HepG2 (cell line): ENCODE measurements around the gene BTG2. TPM values are rescaled to one million over a fixed set of nuclear protein-coding genes. Genes with fewer than 3 reads are reported as not detected.

Experiments used
- GABPA ChIP-seq, 2 experiments: IDR thresholded peaks; 2 replicates each; pipeline ENCODE4 v1.6.1; 2011 to 2016; ENCODE audit warnings: low read depth in 2 of 2, low read length in 1 of 2, missing biosample characterization in 1 of 2, missing genetic modification characterization in 1 of 2
- HNF1B ChIP-seq: sonication (generic); formaldehyde crosslinking; IDR thresholded peaks from 2 replicates; pipeline ENCODE4 v1.5.1; 2020; ENCODE audit warnings: mild to moderate bottlenecking, moderate library complexity, missing genetic modification reagents
- MLX ChIP-seq: IDR thresholded peaks from 2 replicates; pipeline ENCODE4 v1.6.1; 2016
- MXI1 ChIP-seq: IDR thresholded peaks from 3 replicates; pipeline ENCODE4 v1.6.1; 2012; ENCODE audit warnings: low read depth, low read length, inconsistent platforms, borderline replicate concordance
- RAD51 ChIP-seq: fragments of 450-650 bp; IDR thresholded peaks from 2 replicates; pipeline ENCODE4 v1.6.1; 2016; ENCODE audit warnings: borderline replicate concordance
- SALL1 ChIP-seq: sonication (generic); formaldehyde crosslinking; IDR thresholded peaks from 2 replicates; pipeline ENCODE4 v1.8.0; 2022; ENCODE audit warnings: mild to moderate bottlenecking, missing genetic modification reagents
- SIN3A ChIP-seq: IDR thresholded peaks from 2 replicates; pipeline ENCODE4 v1.6.1; 2011; ENCODE audit warnings: low read depth, mild to moderate bottlenecking, control low read depth, low read length, borderline replicate concordance
- SMAD9 ChIP-seq: sonication (generic); formaldehyde crosslinking; IDR thresholded peaks from 2 replicates; pipeline ENCODE4 v1.5.1; 2020; ENCODE audit warnings: mild to moderate bottlenecking, missing genetic modification reagents
- ZNF101 ChIP-seq: sonication (generic); formaldehyde crosslinking; IDR thresholded peaks from 2 replicates; pipeline ENCODE4 v1.4.0; 2020; ENCODE audit warnings: mild to moderate bottlenecking, low read depth, missing genetic modification reagents, borderline replicate concordance
- ZNF142 ChIP-seq: sonication (generic); formaldehyde crosslinking; IDR thresholded peaks from 2 replicates; pipeline ENCODE4 v1.4.0; 2020; ENCODE audit warnings: missing genetic modification reagents
- ZNF234 ChIP-seq: sonication (generic); formaldehyde crosslinking; conservative IDR thresholded peaks from 2 replicates; pipeline ENCODE4 v1.5.1; 2020; ENCODE audit warnings: mild to moderate bottlenecking, missing genetic modification reagents
- ZNF562 ChIP-seq: sonication (generic); formaldehyde crosslinking; IDR thresholded peaks from 2 replicates; pipeline ENCODE4 v1.8.0; 2022; ENCODE audit warnings: missing genetic modification reagents, borderline replicate concordance
- ZNF777 ChIP-seq: sonication (generic); formaldehyde crosslinking; IDR thresholded peaks from 2 replicates; pipeline ENCODE4 v1.4.0; 2020; ENCODE audit warnings: missing genetic modification reagents
- polyA plus RNA-seq, 8 experiments: library from polyadenylated mRNA; depleted of rRNA in 3 of 8; stranded (reverse) in 7 of 8; unstranded in 1 of 8; fragments of >200 nt; fragmentation: Illumina TruSeq in 4 of 8; extraction: Trizol in 4 of 8; gene quantifications; 2 replicates each; pipeline versions ENCODE4 v1.2.1 to v1.2.3, GENCODE V29; 2011 to 2016; ENCODE audit warnings: low read depth in 4 of 8, missing spikeins in 1 of 8, mixed read lengths in 1 of 8; ENCODE audit not compliant: insufficient read depth in 1 of 8
- total RNA-seq, 5 experiments: library from RNA; depleted of rRNA; stranded (reverse); fragments of >200 nt; fragmentation: Illumina TruSeq; extraction: Trizol; gene quantifications; 2 replicates each; pipeline ENCODE4 v1.2.3, GENCODE V29; 2016; ENCODE audit warnings: low read depth in 1 of 5
- TF ChIP-seq, protein P1 (sequence below): sonication (generic); formaldehyde crosslinking; IDR thresholded peaks from 2 replicates; pipeline ENCODE4 v1.5.0; 2020; ENCODE audit warnings: missing genetic modification reagents
- TF ChIP-seq, protein P2 (sequence below): IDR thresholded peaks from 2 replicates; pipeline ENCODE4 v1.6.1; 2012; ENCODE audit warnings: inconsistent platforms
- TF ChIP-seq, protein P3 (sequence below): sonication (generic); formaldehyde crosslinking; IDR thresholded peaks from 2 replicates; pipeline ENCODE4 v1.5.0; 2020; ENCODE audit warnings: missing genetic modification reagents

BTG2 gene
- total and polyA plus RNA-seq, 2 of the 13 experiments (the other 11 are each of a cell fraction or from before 2014, with no cell fraction given): 13.6 to 18.3 TPM

DNA sequence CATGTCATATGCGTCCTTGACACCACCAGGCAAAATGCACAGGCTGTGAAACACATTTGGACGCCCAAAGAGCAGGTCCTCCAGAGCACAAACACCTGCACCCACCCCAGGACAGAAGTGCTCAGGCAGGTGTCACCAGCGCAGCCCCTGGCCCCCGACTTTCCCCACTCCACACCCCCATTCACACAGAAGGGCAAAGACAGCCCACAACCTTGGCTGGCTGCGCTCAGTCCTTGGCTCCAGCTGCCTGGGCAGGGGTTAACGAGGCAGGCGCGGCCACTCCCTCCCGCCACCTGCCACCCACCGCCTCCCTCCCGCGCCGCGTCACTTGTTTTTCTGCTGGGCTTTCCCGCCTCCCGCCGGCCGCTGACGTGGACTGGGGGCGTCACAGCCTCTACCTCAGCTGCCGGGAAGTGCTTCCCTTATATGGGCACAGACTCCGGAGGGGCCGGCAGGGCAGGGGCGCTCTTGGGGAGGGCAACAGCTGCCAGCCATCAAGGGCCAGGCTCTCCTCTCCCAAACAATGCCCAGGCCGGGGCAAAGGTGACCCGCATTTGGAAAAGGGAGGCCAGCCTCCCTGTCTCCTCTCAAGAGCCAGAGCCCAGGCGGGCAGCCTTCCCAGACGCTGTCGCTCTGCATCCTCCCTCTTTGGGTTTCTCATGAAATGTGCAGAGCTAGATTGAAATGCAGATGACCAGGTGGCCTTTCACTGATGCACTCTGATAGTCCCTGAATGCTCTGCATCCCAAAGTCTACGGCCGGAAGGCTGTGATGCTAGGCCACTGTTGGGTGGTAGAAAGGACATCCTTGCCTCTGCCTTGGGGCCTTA is 14.8 kb upstream of the BTG2 start (continued):
- 0 out of 3 replicates have a peak, but pooled peaks have one; percentile 23 for TF ChIP-seq MXI1
- no peak for TF ChIP-seq ZNF101 (CRISPR knock-in tag)
- TF ChIP-seq SMAD9 (CRISPR knock-in tag): no peak
- no peak for TF ChIP-seq MLX
- TF ChIP-seq, protein P1, sequence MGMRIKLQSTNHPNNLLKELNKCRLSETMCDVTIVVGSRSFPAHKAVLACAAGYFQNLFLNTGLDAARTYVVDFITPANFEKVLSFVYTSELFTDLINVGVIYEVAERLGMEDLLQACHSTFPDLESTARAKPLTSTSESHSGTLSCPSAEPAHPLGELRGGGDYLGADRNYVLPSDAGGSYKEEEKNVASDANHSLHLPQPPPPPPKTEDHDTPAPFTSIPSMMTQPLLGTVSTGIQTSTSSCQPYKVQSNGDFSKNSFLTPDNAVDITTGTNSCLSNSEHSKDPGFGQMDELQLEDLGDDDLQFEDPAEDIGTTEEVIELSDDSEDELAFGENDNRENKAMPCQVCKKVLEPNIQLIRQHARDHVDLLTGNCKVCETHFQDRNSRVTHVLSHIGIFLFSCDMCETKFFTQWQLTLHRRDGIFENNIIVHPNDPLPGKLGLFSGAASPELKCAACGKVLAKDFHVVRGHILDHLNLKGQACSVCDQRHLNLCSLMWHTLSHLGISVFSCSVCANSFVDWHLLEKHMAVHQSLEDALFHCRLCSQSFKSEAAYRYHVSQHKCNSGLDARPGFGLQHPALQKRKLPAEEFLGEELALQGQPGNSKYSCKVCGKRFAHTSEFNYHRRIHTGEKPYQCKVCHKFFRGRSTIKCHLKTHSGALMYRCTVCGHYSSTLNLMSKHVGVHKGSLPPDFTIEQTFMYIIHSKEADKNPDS (CRISPR knock-in tag): no peak
- TF ChIP-seq SIN3A: 0 out of 2 replicates have a peak, but pooled peaks have one; percentile 24
- no peak for TF ChIP-seq ZNF142 (CRISPR knock-in tag)
- TF ChIP-seq, protein P2, sequence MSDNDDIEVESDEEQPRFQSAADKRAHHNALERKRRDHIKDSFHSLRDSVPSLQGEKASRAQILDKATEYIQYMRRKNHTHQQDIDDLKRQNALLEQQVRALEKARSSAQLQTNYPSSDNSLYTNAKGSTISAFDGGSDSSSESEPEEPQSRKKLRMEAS: peak; percentile 48; the same call in 1 of the 2 replicates
- TF ChIP-seq, protein P3, sequence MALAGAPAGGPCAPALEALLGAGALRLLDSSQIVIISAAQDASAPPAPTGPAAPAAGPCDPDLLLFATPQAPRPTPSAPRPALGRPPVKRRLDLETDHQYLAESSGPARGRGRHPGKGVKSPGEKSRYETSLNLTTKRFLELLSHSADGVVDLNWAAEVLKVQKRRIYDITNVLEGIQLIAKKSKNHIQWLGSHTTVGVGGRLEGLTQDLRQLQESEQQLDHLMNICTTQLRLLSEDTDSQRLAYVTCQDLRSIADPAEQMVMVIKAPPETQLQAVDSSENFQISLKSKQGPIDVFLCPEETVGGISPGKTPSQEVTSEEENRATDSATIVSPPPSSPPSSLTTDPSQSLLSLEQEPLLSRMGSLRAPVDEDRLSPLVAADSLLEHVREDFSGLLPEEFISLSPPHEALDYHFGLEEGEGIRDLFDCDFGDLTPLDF (CRISPR knock-in tag): peak; percentile 60; the same call in 1 of the 2 replicates
- TF ChIP-seq ZNF777 (CRISPR knock-in tag): no peak
- 0 out of 2 replicates have a peak, but pooled peaks have one; percentile 25 for TF ChIP-seq SALL1
- no peak for TF ChIP-seq RAD51
- no peak for TF ChIP-seq ZNF562 (CRISPR knock-in tag)
- no peak for TF ChIP-seq GABPA (IDR thresholded peaks at IDR 0.05; ENCODE audit: low read depth, low read length)
- no peak for TF ChIP-seq GABPA (CRISPR knock-in tag; IDR thresholded peaks at IDR 0.05; ENCODE audit: low read depth)
- TF ChIP-seq HNF1B: peak; percentile 28; the same call in 1 of the 2 replicates
- TF ChIP-seq ZNF234 (CRISPR knock-in tag): no peak
